Measurements from ENCODE around the gene ADAMTS6.

Gene ADAMTS6

DNA sequence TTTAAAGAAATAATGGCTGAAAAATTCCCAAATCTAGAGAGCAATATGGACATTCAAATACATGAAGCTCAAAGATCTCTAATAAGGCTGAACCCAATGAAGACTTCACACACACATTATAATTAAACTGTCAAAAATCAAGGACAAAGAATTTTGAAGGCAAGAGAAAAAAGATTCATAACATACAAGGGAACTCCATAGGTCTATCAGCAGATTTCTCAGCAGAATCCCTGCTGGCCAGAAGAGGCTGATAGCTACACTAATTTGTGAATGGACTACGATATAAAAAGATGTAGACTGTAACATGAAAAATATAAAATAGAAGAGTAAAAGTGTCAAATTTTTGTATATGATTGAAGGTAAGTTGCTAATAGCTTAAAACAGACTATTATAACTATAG is 251.9 kb downstream of the ADAMTS6 start:
- CTCF ChIA-PET = interaction anchor here (0.7 to 1.3 kb wide), 2 partner anchors 14 to 395 kb away, joined by 3 to 4 read pairs; no protein-coding TSS in a partner anchor

DNA sequence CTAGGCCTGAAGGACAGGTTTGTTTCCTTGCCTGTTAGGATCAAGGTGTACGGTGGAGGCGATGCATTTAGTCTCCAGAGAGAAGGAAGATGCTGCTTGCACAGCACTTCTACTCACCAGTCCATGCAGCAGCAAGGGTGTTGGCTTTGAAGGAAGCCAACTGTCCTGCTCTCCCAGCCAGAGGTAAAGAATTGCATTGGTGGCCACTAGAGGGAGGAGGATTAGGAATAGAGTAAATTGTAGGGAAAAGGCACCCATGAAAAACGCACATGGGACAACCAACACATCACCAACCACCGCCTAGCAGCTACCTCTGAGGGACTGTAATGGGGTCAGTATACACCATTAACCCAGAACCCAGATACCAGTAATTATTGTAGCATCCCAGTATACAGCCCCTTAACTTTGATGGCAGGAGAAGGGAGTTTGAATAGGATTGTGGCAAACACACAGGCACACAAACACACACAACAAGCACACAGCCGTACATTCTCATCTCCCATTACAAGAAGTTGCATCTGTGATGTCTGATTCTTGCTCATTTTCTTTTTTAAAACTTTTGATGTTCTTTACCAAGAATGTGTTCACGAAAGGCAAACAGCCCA is 267.7 kb downstream of the ADAMTS6 start:
- Histone ChIP-seq H3K4me1 (ENCODE audit: control insufficient read depth, insufficient read depth, low read length) (no peaks in the 10 kb centered on the region), H3K4me3 (ENCODE audit: low read depth, low read length) (no peak overlapping the region), H3K27ac (ENCODE audit: extremely low read depth, low read depth, low read length) (no peak overlapping the region), H3K36me3 (ENCODE audit: control insufficient read depth in 2 of 2, insufficient read depth in 1 of 2, low read length in 2 of 2) (no peaks in the 10 kb centered on the region), H3K9me3 (ENCODE audit: control insufficient read depth, insufficient read depth, low read depth, low read length) (no peaks in the 10 kb centered on the region)
- ChIA-PET POLR2A (no interaction called here), CTCF (interaction anchor here (0.6 to 0.8 kb wide), 3 partner anchors 8 to 21 kb away, joined by 4 read pairs; no protein-coding TSS in a partner anchor)
- TF ChIP-seq, protein P1, sequence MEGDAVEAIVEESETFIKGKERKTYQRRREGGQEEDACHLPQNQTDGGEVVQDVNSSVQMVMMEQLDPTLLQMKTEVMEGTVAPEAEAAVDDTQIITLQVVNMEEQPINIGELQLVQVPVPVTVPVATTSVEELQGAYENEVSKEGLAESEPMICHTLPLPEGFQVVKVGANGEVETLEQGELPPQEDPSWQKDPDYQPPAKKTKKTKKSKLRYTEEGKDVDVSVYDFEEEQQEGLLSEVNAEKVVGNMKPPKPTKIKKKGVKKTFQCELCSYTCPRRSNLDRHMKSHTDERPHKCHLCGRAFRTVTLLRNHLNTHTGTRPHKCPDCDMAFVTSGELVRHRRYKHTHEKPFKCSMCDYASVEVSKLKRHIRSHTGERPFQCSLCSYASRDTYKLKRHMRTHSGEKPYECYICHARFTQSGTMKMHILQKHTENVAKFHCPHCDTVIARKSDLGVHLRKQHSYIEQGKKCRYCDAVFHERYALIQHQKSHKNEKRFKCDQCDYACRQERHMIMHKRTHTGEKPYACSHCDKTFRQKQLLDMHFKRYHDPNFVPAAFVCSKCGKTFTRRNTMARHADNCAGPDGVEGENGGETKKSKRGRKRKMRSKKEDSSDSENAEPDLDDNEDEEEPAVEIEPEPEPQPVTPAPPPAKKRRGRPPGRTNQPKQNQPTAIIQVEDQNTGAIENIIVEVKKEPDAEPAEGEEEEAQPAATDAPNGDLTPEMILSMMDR (tag by site-specific recombination; IDR thresholded peaks at IDR 0.05) = peak; percentile 14; the same call in 1 of the 2 replicates
- TF ChIP-seq FEZF1 (tag by site-specific recombination; IDR thresholded peaks at IDR 0.05) = no peak

More for the DNA sequence above, 251.9 kb downstream of the ADAMTS6 start:
- Histone ChIP-seq H3K9me3 (ENCODE audit: control insufficient read depth, insufficient read depth, low read depth, low read length) (no peaks in the 10 kb centered on the region), H3K36me3 (ENCODE audit: control insufficient read depth in 2 of 2, insufficient read depth in 1 of 2, low read length in 2 of 2) (no peaks in the 10 kb centered on the region), H3K4me3 (ENCODE audit: low read depth, low read length) (no peak overlapping the region), H3K4me1 (ENCODE audit: control insufficient read depth, insufficient read depth, low read length) (no peaks in the 10 kb centered on the region), H3K27ac (ENCODE audit: extremely low read depth, low read depth, low read length) (no peak overlapping the region)
- POLR2A ChIA-PET = no interaction called here
- peak; percentile 42; the same call in 1 of the 2 replicates for TF ChIP-seq TRIM28 (IDR thresholded peaks at IDR 0.05; ENCODE audit: borderline replicate concordance, low read length)
- TF ChIP-seq ZNF791 (tag by site-specific recombination; IDR thresholded peaks at IDR 0.05) = peak; percentile 98
- TF ChIP-seq, protein P2, sequence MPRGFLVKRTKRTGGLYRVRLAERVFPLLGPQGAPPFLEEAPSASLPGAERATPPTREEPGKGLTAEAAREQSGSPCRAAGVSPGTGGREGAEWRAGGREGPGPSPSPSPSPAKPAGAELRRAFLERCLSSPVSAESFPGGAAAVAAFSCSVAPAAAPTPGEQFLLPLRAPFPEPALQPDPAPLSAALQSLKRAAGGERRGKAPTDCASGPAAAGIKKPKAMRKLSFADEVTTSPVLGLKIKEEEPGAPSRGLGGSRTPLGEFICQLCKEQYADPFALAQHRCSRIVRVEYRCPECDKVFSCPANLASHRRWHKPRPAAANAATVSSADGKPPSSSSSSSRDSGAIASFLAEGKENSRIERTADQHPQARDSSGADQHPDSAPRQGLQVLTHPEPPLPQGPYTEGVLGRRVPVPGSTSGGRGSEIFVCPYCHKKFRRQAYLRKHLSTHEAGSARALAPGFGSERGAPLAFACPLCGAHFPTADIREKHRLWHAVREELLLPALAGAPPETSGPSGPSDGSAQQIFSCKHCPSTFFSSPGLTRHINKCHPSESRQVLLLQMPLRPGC (tag by site-specific recombination; IDR thresholded peaks at IDR 0.05) = no peak
- TF ChIP-seq ZFP41 (tag by site-specific recombination; IDR thresholded peaks at IDR 0.05; ENCODE audit: borderline replicate concordance) = no peak
- TF ChIP-seq SETDB1 (IDR thresholded peaks at IDR 0.05; ENCODE audit: insufficient read length, low read length) = peak; percentile 57
- TF ChIP-seq ZNF785 (tag by site-specific recombination; IDR thresholded peaks at IDR 0.05) = no peak
- no peak for TF ChIP-seq ZNF175 (tag by site-specific recombination; IDR thresholded peaks at IDR 0.05)
- TF ChIP-seq, protein P3, sequence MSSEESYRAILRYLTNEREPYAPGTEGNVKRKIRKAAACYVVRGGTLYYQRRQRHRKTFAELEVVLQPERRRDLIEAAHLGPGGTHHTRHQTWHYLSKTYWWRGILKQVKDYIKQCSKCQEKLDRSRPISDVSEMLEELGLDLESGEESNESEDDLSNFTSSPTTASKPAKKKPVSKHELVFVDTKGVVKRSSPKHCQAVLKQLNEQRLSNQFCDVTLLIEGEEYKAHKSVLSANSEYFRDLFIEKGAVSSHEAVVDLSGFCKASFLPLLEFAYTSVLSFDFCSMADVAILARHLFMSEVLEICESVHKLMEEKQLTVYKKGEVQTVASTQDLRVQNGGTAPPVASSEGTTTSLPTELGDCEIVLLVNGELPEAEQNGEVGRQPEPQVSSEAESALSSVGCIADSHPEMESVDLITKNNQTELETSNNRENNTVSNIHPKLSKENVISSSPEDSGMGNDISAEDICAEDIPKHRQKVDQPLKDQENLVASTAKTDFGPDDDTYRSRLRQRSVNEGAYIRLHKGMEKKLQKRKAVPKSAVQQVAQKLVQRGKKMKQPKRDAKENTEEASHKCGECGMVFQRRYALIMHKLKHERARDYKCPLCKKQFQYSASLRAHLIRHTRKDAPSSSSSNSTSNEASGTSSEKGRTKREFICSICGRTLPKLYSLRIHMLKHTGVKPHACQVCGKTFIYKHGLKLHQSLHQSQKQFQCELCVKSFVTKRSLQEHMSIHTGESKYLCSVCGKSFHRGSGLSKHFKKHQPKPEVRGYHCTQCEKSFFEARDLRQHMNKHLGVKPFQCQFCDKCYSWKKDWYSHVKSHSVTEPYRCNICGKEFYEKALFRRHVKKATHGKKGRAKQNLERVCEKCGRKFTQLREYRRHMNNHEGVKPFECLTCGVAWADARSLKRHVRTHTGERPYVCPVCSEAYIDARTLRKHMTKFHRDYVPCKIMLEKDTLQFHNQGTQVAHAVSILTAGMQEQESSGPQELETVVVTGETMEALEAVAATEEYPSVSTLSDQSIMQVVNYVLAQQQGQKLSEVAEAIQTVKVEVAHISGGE (tag by site-specific recombination; conservative IDR thresholded peaks at IDR 0.05; ENCODE audit: low read depth) = no peak
- no peak for TF ChIP-seq ZNF146 (tag by site-specific recombination; IDR thresholded peaks at IDR 0.05)
- no peak for TF ChIP-seq ZNF626 (tag by site-specific recombination; IDR thresholded peaks at IDR 0.05)
- no peak for TF ChIP-seq ZNF510 (tag by site-specific recombination; IDR thresholded peaks at IDR 0.05; ENCODE audit: insufficient replicate concordance)
- TF ChIP-seq, protein P4, sequence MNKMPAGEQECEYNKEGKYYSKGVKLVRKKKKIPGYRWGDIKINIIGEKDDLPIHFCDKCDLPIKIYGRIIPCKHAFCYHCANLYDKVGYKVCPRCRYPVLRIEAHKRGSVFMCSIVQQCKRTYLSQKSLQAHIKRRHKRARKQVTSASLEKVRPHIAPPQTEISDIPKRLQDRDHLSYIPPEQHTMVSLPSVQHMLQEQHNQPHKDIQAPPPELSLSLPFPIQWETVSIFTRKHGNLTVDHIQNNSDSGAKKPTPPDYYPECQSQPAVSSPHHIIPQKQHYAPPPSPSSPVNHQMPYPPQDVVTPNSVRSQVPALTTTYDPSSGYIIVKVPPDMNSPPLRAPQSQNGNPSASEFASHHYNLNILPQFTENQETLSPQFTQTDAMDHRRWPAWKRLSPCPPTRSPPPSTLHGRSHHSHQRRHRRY (tag by site-specific recombination; IDR thresholded peaks at IDR 0.05) = no peak
- TF ChIP-seq ZFP37 (tag by site-specific recombination; IDR thresholded peaks at IDR 0.05) = no peak
- no peak for TF ChIP-seq ZNF202 (tag by site-specific recombination; IDR thresholded peaks at IDR 0.05; ENCODE audit: borderline replicate concordance)

Measured in HEK293 (cell line).